Astrocyte of the spinal cord (primary cell): ENCODE measurements around the gene SERPINE3.

ENCODE experiments used
- DNase-seq: peaks from one replicate; pipeline ENCODE4 v3.0.0; 2011; ENCODE audit warnings: low read depth, low spot score
- H3K4me3 ChIP-seq: 2 replicates; pipeline ENCODE4 v1.5.1; 2011; ENCODE audit warnings: low read depth, mild to moderate bottlenecking, low read length, moderate library complexity
- CTCF ChIP-seq: IDR thresholded peaks from 2 replicates; pipeline ENCODE4 v1.5.1; 2012; ENCODE audit warnings: low read depth, mild to moderate bottlenecking, low read length, inconsistent platforms
- in situ Hi-C: cut with HindIII; loops from 2 replicates; pipeline ENCODE4 v1.10.0; 2017; ENCODE audit warnings: low sequenced_read_pairs

The SERPINE3 gene

DNA sequence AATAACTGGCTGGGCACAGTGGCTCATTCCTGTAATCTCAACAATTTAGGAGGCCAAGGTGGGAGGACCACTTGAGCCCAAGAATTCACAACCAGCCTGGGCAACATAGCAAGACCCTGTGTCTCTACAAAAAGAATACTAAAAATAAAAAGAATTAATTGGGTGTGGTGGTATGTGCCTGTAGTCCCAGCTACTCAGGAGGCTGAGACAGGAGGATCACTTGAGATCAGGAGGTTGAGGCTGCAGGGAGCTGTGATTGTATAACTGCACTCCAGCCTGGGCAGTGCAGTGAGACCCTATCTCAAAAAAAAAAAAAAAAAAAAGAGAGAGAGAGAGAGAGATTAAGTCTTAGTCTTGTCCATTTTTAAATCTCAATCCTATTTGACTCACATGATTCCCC is 35.6 kb upstream of the SERPINE3 start:
- TF ChIP-seq CTCF = no peak
- in situ Hi-C loops = no loop called here

GRCh38 chr13:51305271-51305967 is 34.1 kb upstream of the SERPINE3 start:
- no peak for TF ChIP-seq CTCF
- no peak overlapping the region for H3K4me3 ChIP-seq
- DNase-seq = no peak
- in situ Hi-C loops = no loop called here

More for the DNA sequence above, 35.6 kb upstream of the SERPINE3 start:
- DNase-seq = no peak
- H3K4me3 ChIP-seq = no peak overlapping the region

GRCh38 chr13:51308781-51309180 is 30.7 kb upstream of the SERPINE3 start:
- no peak for TF ChIP-seq CTCF
- no peak for DNase-seq
- in situ Hi-C loops = no loop called here
- H3K4me3 ChIP-seq = no peak overlapping the region

- H3K4me3 ChIP-seq = no peak overlapping the region
- TF ChIP-seq CTCF = no peak
- in situ Hi-C loops = no loop called here
- DNase-seq = no peak
These were observed 28.3 kb upstream of the SERPINE3 start for GRCh38 chr13:51311231-51311630.

DNA sequence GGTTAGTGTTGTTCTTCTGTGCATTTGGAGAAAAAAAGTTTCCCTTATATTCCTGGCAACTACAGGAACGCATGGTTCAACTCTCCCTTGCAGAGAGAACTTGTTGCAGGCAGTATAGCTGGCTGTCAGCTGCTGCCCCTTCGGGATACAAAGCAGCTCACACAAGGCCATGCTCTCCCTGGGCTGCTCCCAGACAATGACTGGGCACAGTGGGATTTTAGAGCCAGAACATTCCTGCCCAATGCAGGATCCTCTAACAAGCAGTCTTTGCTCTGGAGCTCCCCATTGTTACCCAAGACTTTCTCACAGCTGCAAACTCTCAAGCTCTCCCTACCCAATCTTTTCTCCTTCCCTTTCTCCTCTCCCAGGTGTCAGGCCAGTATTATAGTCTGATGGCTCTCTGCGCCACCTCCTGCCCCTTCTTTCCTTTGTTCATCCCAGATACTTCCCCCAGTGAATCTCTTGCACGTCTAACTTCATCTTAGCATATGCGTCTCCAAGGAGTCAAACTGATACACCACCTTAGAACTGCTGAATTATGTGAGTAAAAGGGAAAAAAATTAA is 27.5 kb upstream of the SERPINE3 start:
- DNase-seq = no peak
- in situ Hi-C loops = no loop called here
- TF ChIP-seq CTCF = no peak
- H3K4me3 ChIP-seq = no peak overlapping the region

DNA sequence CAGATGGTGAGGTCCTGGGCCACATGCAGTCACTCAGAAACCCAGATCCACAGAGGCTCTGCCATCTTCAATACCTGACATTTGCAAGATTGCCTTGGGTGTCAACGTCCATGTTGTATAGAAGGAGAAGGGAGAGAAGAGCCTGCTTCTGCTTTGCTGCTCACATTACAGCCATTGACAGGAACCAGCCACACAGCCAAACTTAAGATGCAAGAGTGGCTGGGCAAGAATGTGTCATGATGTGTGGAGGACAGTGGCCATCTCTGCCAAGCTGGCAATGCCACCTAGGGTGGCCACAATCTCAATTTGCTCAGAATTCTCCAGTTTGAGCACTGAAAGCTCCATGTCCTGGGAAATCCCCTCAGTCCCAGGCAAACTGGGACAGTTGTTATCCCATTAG is 25.9 kb upstream of the SERPINE3 start:
- no peak for DNase-seq
- no peak overlapping the region for H3K4me3 ChIP-seq
- in situ Hi-C loops = no loop called here
- no peak for TF ChIP-seq CTCF
